Endometrial microvascular endothelial cells (primary cell): ENCODE data around the gene MAN2B2. TPM values are rescaled to one million over a fixed set of nuclear protein-coding genes. Genes with fewer than 3 reads are reported as not detected.
"Not testable (repeated sequence)": the region's sequence is repeated elsewhere in the genome, so short reads cannot be mapped to it uniquely, and the experiment has no call there.

Source experiments
- in situ Hi-C: cut with HindIII; loops from 2 replicates; pipeline ENCODE4 v1.10.0; 2017; ENCODE audit warnings: low sequenced_read_pairs, low pct_unique_long_range_greater_than_20kb; ENCODE audit errors: inconsistent ontology term
- total RNA-seq: library from RNA; depleted of rRNA; stranded (reverse); fragments of >200 nt; gene quantifications from one replicate; pipeline ENCODE4 v1.2.3, GENCODE V29; 2015; ENCODE audit errors: inconsistent ontology term

Gene MAN2B2
- total RNA-seq, 1 donor from 2014 or later: 20.4 TPM

DNA sequence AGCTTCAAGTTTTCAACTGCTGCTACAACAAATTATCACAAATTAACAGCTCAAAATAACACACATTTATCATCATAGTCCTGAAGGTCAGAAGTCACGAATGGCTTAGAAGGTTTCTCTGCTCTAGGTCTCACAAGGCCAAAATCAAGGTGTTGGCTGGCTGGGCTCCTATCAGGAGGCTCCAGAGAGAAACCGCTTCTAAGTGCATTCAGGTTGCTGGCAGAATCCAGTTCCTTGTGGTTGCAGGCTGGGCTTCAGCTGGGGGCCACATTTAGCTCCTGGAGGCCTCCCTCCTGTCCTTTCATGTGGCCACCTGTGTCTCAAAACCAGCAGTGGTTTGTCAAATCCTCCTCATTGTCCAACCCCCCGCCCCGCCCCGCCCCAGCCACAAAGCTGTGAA lies 80.9 kb downstream of the MAN2B2 start:
- in situ Hi-C loops: no loop called here

DNA sequence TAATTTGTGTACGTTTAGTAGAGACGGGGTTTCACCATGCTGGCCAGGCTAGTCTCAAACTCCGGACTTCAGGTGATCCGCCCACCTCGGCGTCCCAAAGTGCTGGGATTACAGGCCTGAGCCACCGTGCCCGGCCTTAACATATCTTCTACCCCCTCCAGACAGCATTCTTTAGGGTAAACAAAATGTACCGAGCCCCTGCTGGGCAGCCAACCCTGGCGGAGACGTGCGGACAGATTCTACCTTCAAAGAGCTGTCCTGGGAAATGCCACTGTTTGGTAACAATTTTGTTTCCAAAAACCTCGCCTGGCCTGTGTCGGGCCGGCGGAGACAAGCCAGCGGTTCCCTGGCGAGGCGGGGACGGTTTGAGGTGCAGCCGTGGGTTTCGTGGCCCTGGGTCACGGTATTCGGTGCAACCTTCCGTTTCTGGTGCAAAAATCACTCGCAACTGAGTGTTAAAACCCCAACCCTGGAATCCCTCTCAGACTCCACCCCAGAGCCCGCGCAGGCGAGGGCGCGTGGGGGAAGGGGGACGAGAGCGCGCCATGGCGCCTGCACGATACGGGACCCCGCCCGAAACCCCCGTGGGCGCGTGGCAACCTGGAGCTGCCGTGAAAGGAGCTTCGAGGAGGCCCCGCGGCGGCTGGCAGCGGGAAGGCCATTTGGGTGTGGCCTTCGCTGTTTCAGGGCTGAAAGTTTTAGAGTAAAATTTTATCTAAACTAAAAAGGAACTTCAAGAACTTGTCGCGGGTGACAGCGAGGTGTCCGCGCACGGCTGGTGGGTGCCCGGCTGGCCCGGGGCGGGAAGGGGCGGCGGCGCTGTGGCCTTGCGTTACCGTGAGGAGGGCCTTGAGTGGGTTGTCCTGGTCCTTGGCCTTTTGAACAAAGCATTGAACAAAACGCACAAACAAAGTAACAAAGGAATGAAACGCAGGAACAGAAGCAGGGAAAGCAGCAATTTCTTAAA lies 82.5 kb downstream of the MAN2B2 start:
- in situ Hi-C loops: no loop called here

DNA sequence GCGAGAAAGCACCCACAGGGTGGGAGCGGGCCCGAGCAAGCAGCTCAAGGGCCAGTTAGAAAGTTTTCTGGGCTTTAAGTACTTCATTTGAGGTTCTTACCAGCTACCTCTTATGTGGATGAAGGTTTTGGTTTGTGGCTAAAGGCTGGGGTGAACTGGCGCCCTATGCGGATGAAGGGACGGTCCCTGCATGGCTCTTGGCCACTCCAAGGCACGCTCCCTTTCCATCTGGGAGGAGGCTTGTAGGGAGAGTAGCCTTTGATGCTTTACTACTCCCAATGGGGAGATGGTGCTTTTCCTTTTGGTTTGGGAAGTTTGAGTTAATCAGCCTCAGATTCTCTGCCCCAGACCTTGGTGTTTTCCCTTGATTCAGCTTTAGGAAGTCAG lies 83.2 kb downstream of the MAN2B2 start:
- in situ Hi-C loops: no loop called here

DNA sequence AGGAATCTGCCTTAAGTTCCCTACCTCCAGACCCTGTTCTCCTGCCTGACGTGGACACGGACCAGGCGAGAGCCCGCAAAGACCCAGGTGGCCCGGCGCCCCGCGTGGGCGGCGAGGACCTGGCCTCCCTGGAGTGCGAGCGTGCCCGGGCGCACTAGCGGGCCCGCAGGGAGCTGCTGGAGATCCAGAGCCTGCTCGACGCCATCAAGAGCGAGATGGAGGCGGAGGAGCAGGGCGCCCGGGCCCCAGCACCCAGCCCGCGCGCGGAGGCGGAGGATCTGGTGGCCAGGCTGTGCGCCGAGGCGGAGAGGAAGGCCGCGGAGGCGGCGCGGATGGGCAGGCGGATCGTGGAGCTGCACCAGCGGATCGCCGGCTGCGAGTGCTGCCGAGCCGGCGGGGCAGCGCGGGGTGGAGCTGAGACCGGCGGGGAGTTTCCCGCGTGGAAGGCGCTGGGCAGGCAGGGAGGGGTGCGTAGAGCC lies 83.6 kb downstream of the MAN2B2 start:
- in situ Hi-C loops: no loop called here

DNA sequence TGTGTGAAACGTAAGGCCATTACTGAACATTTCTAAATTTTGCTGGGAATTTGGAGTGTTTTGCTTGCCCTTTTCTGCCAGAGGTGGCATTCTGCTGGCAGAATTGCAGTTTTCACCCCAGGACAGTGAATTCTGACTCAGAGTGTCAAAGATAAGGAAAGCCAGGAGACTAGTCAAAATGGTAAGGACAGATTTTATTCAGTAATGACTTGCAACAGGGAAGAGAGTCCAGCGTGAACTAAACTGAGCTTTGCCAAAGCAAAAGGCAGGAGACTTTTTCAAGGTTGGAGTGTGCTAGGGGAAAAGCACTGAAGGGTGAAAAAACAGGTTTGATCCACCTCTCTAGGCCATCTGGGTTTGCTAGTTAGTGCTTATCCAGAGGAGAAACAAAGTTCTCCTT lies 84.9 kb downstream of the MAN2B2 start:
- in situ Hi-C loops: no loop called here

DNA sequence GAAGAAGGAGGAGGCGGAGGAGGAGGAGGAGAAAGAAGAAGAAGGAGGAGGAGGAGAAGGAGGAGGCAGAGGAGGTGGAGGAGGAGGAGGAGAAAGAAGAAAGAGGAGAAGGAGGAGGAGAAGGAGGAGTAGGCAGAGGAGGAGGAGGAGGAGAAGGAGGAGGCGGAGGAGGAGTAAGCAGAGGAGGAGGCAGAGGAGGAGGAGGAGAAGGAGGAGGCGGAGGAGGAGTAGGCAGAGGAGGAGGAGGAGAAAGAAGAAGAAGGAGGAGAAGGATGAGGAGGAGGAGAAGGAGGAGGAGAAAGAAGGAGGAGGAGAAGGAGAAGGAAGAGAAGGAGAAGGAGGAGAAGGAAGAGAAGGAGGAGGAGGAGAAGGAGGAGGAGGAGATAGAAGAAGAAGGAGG lies 85.4 kb downstream of the MAN2B2 start:
- in situ Hi-C loops: no loop called here

DNA sequence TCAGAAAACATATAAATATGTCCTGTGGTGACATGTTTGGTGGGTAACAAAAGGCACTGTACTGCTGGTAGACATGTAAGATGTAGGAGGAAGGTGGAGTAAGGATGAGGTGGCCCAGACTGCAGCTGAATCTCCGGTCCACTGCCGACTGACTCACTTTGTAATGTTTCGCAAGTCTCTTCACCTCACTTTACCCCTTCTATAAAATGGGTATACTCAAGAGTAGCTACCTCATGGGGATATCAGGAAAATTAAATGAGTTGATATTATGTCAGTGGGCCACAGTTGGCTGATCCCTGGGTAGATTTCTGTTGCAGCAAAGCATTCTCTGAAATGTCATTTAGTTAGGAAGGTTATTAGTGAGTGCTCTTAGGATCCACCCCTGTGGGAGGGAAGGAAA lies 87.6 kb downstream of the MAN2B2 start:
- in situ Hi-C loops: no loop called here

DNA sequence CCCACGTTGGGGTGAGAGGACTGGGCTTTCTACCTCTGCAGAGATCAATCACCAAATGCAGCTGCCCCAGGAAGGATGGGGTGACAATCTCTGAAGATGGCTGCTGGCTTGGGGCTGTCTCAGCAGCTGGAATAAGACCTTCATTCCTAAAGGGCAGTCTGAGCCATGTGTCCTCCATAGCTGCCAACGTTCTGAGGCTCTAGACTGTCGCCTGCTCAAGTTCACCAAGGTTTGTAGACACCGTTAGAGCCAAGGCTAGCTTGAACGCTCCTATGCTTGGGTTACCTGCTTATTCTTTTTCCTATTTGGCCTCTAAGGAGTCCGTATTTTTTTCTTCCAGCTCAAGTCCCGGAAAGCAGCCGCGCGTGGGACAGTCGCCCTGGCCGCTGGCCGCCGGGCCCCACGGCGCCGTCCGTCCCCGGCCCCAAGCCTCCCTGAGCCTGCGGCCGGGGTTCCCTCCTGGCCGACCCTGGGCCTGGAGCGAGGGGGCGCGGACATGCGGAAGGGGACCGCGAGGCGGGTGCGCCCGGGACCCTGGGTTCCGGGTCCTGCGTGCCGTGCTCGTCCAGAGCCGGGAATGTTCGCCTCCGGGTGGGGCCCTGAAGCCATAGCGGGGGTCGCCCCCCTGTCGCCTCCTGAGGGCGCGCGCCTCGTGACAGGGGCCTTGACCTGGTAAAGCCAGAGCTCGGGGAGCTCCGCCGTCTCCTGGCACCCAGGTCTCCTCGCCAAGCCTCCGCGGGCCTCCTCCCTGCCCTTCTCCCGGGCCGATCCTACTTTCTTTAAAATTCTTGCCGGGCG lies 88.8 kb downstream of the MAN2B2 start:
- in situ Hi-C loops: no loop called here

DNA sequence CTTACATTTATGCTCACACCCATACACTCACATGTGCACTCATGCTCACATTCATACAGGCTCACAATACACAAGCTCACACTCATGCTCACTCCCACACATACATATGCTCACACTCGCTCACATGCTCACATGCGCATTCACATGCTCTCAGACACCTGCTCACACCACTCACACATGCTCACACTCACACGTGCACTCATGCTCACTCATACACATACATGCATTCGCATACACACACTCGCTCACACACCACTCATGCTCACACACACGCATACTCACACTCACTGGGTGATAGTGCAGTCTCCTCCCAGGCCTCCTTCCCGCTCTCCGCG lies 90.3 kb downstream of the MAN2B2 start:
- in situ Hi-C loops: no loop called here

DNA sequence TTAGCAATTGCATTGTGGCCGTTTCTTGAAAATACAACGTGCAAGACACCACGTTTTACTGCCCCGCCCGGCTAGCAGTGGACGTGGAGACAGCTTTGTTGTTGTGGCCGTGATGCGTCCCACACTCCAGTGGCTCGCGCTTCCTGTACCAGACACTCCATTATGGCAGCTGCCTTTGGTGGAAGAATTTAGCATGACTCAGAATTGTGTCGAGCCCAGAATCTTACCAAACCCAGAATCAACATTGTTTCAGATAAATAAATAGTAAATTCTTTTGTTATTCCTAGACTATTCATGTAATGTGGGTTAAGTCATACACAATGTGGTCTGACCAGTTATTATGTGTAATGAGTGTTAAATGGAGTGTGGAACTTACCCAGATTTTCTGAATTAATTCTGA lies 93.4 kb downstream of the MAN2B2 start:
- in situ Hi-C loops: no loop called here

DNA sequence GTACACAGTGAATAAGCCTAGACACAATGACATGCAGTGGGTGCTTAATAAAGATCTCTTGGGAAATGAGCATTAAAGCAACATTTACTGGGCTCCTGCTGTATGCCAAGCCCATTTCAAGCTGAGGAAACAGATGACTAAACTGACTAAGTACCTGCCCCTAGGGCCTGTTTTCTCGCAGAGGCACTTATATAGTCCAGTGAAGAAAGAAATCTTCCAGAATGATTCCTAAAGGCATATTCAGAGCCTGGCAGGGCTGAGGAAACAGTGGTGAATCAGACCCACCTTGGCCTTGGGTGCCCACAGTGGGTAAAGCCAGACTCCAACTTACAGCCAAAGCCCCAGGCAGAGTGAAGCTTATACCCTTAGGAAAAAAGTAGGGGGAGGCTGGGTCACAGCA lies 96.7 kb downstream of the MAN2B2 start:
- in situ Hi-C loops: no loop called here

DNA sequence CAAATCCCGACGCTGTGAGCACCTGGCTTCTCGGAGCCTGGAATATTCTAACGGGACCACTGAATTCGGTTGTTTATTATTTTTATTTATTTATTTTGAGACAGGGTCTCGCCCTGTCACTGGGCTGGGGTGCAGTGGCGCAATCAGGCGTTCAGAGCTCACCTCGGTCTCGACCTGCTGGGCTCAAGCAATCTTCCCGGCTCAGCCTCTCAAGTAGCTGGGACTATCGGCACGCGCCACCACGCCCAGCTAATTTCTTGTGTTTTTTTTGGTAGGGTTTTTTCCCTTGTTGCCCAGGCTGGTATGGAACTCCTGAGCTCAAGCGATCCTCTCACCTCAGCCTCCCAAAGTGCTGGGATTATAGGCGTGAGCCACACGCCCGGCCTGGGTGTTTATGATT lies 97.1 kb downstream of the MAN2B2 start:
- in situ Hi-C loops: no loop called here

DNA sequence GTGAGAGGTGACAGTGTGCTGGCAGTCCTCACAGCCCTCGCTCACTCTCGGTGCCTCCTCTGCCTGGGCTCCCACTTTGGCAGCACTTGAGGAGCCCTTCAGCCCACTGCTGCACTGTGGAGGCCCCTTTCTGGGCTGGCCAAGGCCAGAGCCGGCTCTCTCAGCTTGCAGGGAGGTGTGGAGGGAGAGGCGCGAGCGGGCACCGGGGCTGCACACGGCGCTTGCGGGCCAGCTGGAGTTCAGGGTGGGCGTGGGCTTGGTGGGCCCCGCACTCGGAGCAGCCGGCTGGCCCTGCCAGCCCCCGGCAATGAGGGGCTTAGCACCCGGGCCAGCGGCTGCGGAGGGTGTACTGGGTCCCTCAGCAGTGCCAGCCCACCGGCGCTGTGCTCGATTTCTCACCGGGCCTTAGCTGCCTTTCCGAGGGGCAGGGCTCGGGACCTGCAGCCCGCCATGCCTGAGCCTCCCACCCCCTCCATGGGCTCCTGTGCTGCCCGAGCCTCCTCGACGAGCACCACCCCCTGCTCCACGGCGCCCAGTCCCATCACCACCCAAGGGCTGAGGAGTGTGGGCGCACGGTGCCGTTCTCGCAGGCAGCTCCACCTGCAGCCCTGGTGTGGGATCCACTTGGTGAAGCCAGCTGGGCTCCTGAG lies 97.7 kb downstream of the MAN2B2 start:
- in situ Hi-C loops: not testable (repeated sequence)

Other genes with a start within 250 kb of the MAN2B2 start
- not detected for gene PPP2R2C, start 102.6 kb upstream of the MAN2B2 start, total RNA-seq
- 355 TPM for gene MRFAP1, start 65.5 kb downstream of the MAN2B2 start, total RNA-seq
- gene S100P, start 118.7 kb downstream of the MAN2B2 start, total RNA-seq: not detected
- gene MRFAP1L1, start 134.7 kb downstream of the MAN2B2 start, total RNA-seq: 48.1 TPM
- gene BLOC1S4, start 141.0 kb downstream of the MAN2B2 start, total RNA-seq: 10.1 TPM
- 7.4 TPM for gene KIAA0232, start 207.5 kb downstream of the MAN2B2 start, total RNA-seq